HepG2 (cell line): ENCODE measurements around the gene HNRNPL. TPM values are rescaled to one million over a fixed set of nuclear protein-coding genes. Genes with fewer than 3 reads are reported as not detected.

ENCODE experiments used
- ATF1 ChIP-seq: IDR thresholded peaks from 2 replicates; pipeline ENCODE4 v1.6.1; 2016; ENCODE audit warnings: mild to moderate bottlenecking, control low read depth
- BATF2 ChIP-seq: sonication (generic); formaldehyde crosslinking; IDR thresholded peaks from 2 replicates; pipeline ENCODE4 v1.8.0; 2022; ENCODE audit warnings: mild to moderate bottlenecking, missing genetic modification reagents, moderate library complexity
- CBX2 ChIP-seq, 2 experiments: fragments of 200-600 bp in 1 of 2; sonication (generic); formaldehyde crosslinking in 1 of 2; IDR thresholded peaks; 2 replicates each; pipeline versions ENCODE4 v1.7.0 to v1.8.1; 2018 to 2022; ENCODE audit warnings: low read depth in 2 of 2, low read length in 1 of 2, mild to moderate bottlenecking in 1 of 2, missing genetic modification reagents in 1 of 2
- DR1 ChIP-seq: sonication (generic); formaldehyde crosslinking; IDR thresholded peaks from 2 replicates; pipeline ENCODE4 v1.8.0; 2021; ENCODE audit warnings: mild to moderate bottlenecking, missing genetic modification reagents, inconsistent platforms
- FLYWCH1 ChIP-seq: sonication (generic); formaldehyde crosslinking; IDR thresholded peaks from 2 replicates; pipeline ENCODE4 v1.8.1; 2023; ENCODE audit warnings: mild to moderate bottlenecking, missing genetic modification reagents
- HOXA5 ChIP-seq: sonication (generic); formaldehyde crosslinking; IDR thresholded peaks from 2 replicates; pipeline ENCODE4 v1.4.0; 2020; ENCODE audit warnings: missing genetic modification reagents
- MAX ChIP-seq: IDR thresholded peaks from 2 replicates; pipeline ENCODE4 v1.6.1; 2012; ENCODE audit warnings: inconsistent platforms
- PHB2 ChIP-seq: fragments of 450-650 bp; IDR thresholded peaks from 2 replicates; pipeline ENCODE4 v1.6.1; 2018; ENCODE audit not compliant: partially characterized antibody
- PRMT3 ChIP-seq: sonication (generic); formaldehyde crosslinking; IDR thresholded peaks from 2 replicates; pipeline ENCODE4 v1.8.1; 2022; ENCODE audit warnings: low read depth, mild to moderate bottlenecking, moderate library complexity, missing genetic modification reagents, borderline replicate concordance
- RFX1 ChIP-seq: fragments of 450-650 bp; IDR thresholded peaks from 2 replicates; pipeline ENCODE4 v1.6.1; 2017
- SNAPC4 ChIP-seq: sonication (generic); formaldehyde crosslinking; IDR thresholded peaks from 2 replicates; pipeline ENCODE4 v1.4.0; 2020; ENCODE audit warnings: mild to moderate bottlenecking, missing genetic modification reagents
- TCF12 ChIP-seq, 2 experiments: fragments of 450-650 bp in 1 of 2; sonication (generic) in 1 of 2; formaldehyde crosslinking in 1 of 2; IDR thresholded peaks; 2 replicates each; pipeline versions ENCODE4 v1.6.1 to v1.8.0; 2017 to 2022; ENCODE audit warnings: antibody characterized with exemption in 1 of 2, mild to moderate bottlenecking in 1 of 2, missing genetic modification reagents in 1 of 2, moderate library complexity in 1 of 2
- THYN1 ChIP-seq: sonication (generic); formaldehyde crosslinking; IDR thresholded peaks from 2 replicates; pipeline ENCODE4 v1.8.1; 2023; ENCODE audit warnings: low read depth, mild to moderate bottlenecking, moderate library complexity, missing genetic modification reagents, borderline replicate concordance
- ZFP91 ChIP-seq: sonication (generic); formaldehyde crosslinking; IDR thresholded peaks from 2 replicates; pipeline ENCODE4 v1.9.0; 2022; ENCODE audit warnings: missing genetic modification reagents, mild to moderate bottlenecking, borderline replicate concordance
- ZNF234 ChIP-seq: sonication (generic); formaldehyde crosslinking; conservative IDR thresholded peaks from 2 replicates; pipeline ENCODE4 v1.5.1; 2020; ENCODE audit warnings: mild to moderate bottlenecking, missing genetic modification reagents
- ZNF33B ChIP-seq: sonication (generic); formaldehyde crosslinking; IDR thresholded peaks from 2 replicates; pipeline ENCODE4 v1.5.1; 2020; ENCODE audit warnings: mild to moderate bottlenecking, missing genetic modification reagents
- ZNF512 ChIP-seq: sonication (generic); formaldehyde crosslinking; IDR thresholded peaks from 2 replicates; pipeline ENCODE4 v1.4.0; 2020; ENCODE audit warnings: mild to moderate bottlenecking, missing genetic modification reagents
- ZNF557 ChIP-seq: sonication (generic); formaldehyde crosslinking; IDR thresholded peaks from 2 replicates; pipeline ENCODE4 v1.4.0; 2020; ENCODE audit warnings: missing genetic modification reagents
- ZNF597 ChIP-seq: sonication (generic); formaldehyde crosslinking; IDR thresholded peaks from 2 replicates; pipeline ENCODE4 v1.5.0; 2020; ENCODE audit warnings: missing genetic modification reagents
- polyA plus RNA-seq, 8 experiments: library from polyadenylated mRNA; depleted of rRNA in 3 of 8; stranded (reverse) in 7 of 8; unstranded in 1 of 8; fragments of >200 nt; fragmentation: Illumina TruSeq in 4 of 8; extraction: Trizol in 4 of 8; gene quantifications; 2 replicates each; pipeline versions ENCODE4 v1.2.1 to v1.2.3, GENCODE V29; 2011 to 2016; ENCODE audit warnings: low read depth in 4 of 8, missing spikeins in 1 of 8, mixed read lengths in 1 of 8; ENCODE audit not compliant: insufficient read depth in 1 of 8
- total RNA-seq, 5 experiments: library from RNA; depleted of rRNA; stranded (reverse); fragments of >200 nt; fragmentation: Illumina TruSeq; extraction: Trizol; gene quantifications; 2 replicates each; pipeline ENCODE4 v1.2.3, GENCODE V29; 2016; ENCODE audit warnings: low read depth in 1 of 5

The HNRNPL gene
- total and polyA plus RNA-seq, 2 of the 13 experiments (the other 11 are each of a cell fraction or from before 2014, with no cell fraction given): 156 to 278 TPM

- TF ChIP-seq CBX2 (IDR thresholded peaks at IDR 0.05; ENCODE audit: low read depth, low read length): no peak
- TF ChIP-seq CBX2 (CRISPR knock-in tag; IDR thresholded peaks at IDR 0.05; ENCODE audit: low read depth): no peak
- TF ChIP-seq FLYWCH1 (CRISPR knock-in tag): no peak
- TF ChIP-seq BATF2 (CRISPR knock-in tag): no peak
- no peak for TF ChIP-seq ZNF512
- peak; percentile 23; the same call in 1 of the 2 replicates for TF ChIP-seq MAX
- TF ChIP-seq PRMT3 (CRISPR knock-in tag): no peak
- TF ChIP-seq ATF1: peak; percentile 79
- TF ChIP-seq SNAPC4: no peak
- no peak; the same call in 1 of the 2 replicates for TF ChIP-seq ZNF33B
- TF ChIP-seq DR1 (CRISPR knock-in tag): no peak
- TF ChIP-seq THYN1 (CRISPR knock-in tag): no peak
- TF ChIP-seq ZNF234 (CRISPR knock-in tag): no peak
- no peak for TF ChIP-seq RFX1
- TF ChIP-seq ZNF557 (CRISPR knock-in tag): no peak
- no peak for TF ChIP-seq TCF12 (IDR thresholded peaks at IDR 0.05)
- TF ChIP-seq TCF12 (CRISPR knock-in tag; IDR thresholded peaks at IDR 0.05): no peak
- TF ChIP-seq PHB2: no peak
- TF ChIP-seq ZNF597: no peak
- no peak; the same call in 1 of the 2 replicates for TF ChIP-seq HOXA5 (CRISPR knock-in tag)
- 0 out of 2 replicates have a peak, but pooled peaks have one; percentile 15 for TF ChIP-seq ZFP91 (CRISPR knock-in tag)
Measured at GRCh38 chr19:38850436-38850975, 720 bp upstream of the HNRNPL start (continued).
